ENCODE measurements around the gene ERICH2.

Gene ERICH2

DNA sequence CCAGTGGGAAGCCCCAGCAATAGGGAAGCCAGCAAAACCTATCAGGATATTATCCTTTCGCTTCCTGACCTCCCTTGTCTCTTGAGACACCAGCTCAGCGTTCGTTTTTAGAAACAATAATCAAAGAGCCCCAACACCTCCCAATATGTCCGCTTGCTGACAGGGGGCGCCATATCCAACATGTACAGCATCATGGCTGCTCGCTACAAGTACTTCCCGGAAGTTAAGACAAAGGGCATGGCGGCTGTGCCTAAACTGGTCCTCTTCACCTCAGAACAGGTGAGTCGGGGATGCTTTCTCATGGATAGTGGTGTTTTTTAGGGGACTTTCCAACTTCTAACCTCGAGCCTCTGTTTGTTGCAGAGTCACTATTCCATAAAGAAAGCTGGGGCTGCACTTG lies 75.2 kb downstream of the ERICH2 start:
- Histone ChIP-seq H3K36me3 (ENCODE audit: insufficient read depth, insufficient read length, low read length) (peaks cover 68% of the 10 kb centered on the region), H3K9ac (ENCODE audit: insufficient read length, low read depth) (no peak overlapping the region), H3K9me3 (ENCODE audit: insufficient read depth, low read length) (no peaks in the 10 kb centered on the region), H3K27me3 (ENCODE audit: insufficient read depth, insufficient read length) (no peaks in the 10 kb centered on the region), H3K4me1 (ENCODE audit: insufficient read depth, insufficient read length) (no peaks in the 10 kb centered on the region), H3K4me3 (ENCODE audit: insufficient read length, low read depth) (no peak overlapping the region)
- peak; percentile 23 for DNase-seq (ENCODE audit: low read depth, low spot score)
- TF ChIP-seq SUZ12 (IDR thresholded peaks at IDR 0.05; ENCODE audit: extremely low read depth, insufficient read depth, insufficient read length) (no peak), ZNF274 (IDR thresholded peaks at IDR 0.05; ENCODE audit: low read depth, low read length) (no peak), YY1 (IDR thresholded peaks at IDR 0.05; ENCODE audit: insufficient read depth, insufficient read length) (peak; percentile 23)

DNA sequence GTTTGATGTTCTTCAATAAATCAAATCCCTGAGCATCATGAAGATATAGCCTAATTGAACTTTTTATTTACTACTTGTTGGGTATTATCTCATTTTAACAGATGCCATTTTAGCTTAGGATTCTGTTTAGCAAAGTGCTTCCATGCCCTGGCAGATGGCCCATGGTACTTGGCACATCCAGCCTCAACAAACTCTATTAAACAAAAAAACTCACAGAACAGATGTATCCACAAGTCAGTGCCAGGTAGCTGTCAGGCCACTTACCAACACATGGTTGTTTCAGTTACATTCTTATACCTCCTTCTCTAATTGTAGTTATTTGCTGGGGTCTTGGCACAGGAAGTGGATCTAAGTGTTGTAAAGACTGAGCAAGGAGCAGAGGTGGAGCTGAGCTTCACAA lies 76.1 kb downstream of the ERICH2 start:
- no peaks in the 10 kb centered on the region for H3K4me1 ChIP-seq (ENCODE audit: insufficient read depth, insufficient read length)
- TF ChIP-seq ZNF274 (IDR thresholded peaks at IDR 0.05; ENCODE audit: low read depth, low read length), result no peak
- TF ChIP-seq YY1 (IDR thresholded peaks at IDR 0.05; ENCODE audit: insufficient read depth, insufficient read length), result no peak
- peaks cover 69% of the 10 kb centered on the region for H3K36me3 ChIP-seq (ENCODE audit: insufficient read depth, insufficient read length, low read length)
- DNase-seq (ENCODE audit: low read depth, low spot score), result no peak
- no peak overlapping the region for H3K4me3 ChIP-seq (ENCODE audit: insufficient read length, low read depth)
- H3K9me3 ChIP-seq (ENCODE audit: insufficient read depth, low read length), result no peaks in the 10 kb centered on the region
- no peaks in the 10 kb centered on the region for H3K27me3 ChIP-seq (ENCODE audit: insufficient read depth, insufficient read length)
- H3K9ac ChIP-seq (ENCODE audit: insufficient read length, low read depth), result no peak overlapping the region

DNA sequence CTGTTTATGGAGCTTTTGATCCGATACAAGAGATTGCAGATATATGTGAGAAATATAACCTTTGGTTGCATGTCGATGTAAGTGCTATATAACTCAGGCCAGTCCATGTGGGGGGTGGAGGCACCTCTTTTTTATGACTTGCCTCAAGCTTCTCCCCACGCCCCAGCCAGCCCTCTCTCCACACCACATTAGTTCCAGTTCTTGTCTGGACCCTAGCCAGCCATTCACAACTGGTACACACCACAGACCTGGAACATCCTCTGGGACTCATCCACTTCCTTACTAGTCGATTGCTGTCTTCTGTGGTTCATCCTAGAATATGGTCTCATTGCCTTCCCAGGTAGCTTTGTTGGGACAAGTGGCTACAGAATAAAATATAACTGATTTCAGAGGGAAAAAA lies 77.5 kb downstream of the ERICH2 start:
- Histone ChIP-seq H3K4me1 (ENCODE audit: insufficient read depth, insufficient read length) (no peaks in the 10 kb centered on the region), H3K9me3 (ENCODE audit: insufficient read depth, low read length) (no peaks in the 10 kb centered on the region), H3K4me3 (ENCODE audit: insufficient read length, low read depth) (no peak overlapping the region), H3K9ac (ENCODE audit: insufficient read length, low read depth) (no peak overlapping the region), H3K36me3 (ENCODE audit: insufficient read depth, insufficient read length, low read length) (peaks cover 68% of the 10 kb centered on the region), H3K27me3 (ENCODE audit: insufficient read depth, insufficient read length) (no peaks in the 10 kb centered on the region)
- no peak for TF ChIP-seq ZNF274 (IDR thresholded peaks at IDR 0.05; ENCODE audit: low read depth, low read length)
- no peak for TF ChIP-seq SUZ12 (IDR thresholded peaks at IDR 0.05; ENCODE audit: extremely low read depth, insufficient read depth, insufficient read length)
- TF ChIP-seq YY1 (IDR thresholded peaks at IDR 0.05; ENCODE audit: insufficient read depth, insufficient read length), result no peak
- no peak for DNase-seq (ENCODE audit: low read depth, low spot score)
